H1 (cell line): ENCODE data around the gene MRTFA. TPM values are rescaled to one million over a fixed set of nuclear protein-coding genes. Genes with fewer than 3 reads are reported as not detected.

ENCODE experiments used
- CTCF ChIA-PET: fragments of 300-600 bp; sonication (Branson Sonifier 250); formaldehyde crosslinking; loops from one replicate; lab custom pipeline; 2021; ENCODE audit not compliant: partially characterized antibody; lab: Charles Lee
- POLR2A ChIA-PET: fragments of 300-600 bp; sonication (Branson Sonifier 250); formaldehyde crosslinking; loops from one replicate; lab custom pipeline; 2021; ENCODE audit warnings: inconsistent platforms; ENCODE audit not compliant: partially characterized antibody; lab: Charles Lee
- DNase-seq, 2 experiments: peaks; one replicate each; pipeline versions ENCODE4 v3.0.0 to v3.0.0-alpha.2; 2010 to 2022; ENCODE audit warnings: low spot score in 2 of 2, low read depth in 1 of 2, mixed read lengths in 1 of 2
- FAIRE-seq: peaks from 2 replicates; lab custom pipeline; 2011; peaks lifted over from hg19 to GRCh38; lab: Jason Lieb, UNC
- H2AFZ ChIP-seq: 2 replicates; pipeline ENCODE4 v1.8.1; 2012; ENCODE audit warnings: low read length, inconsistent platforms
- H2AK5ac ChIP-seq: 2 replicates; pipeline ENCODE4 v1.6.1; 2013; ENCODE audit warnings: low read depth, low read length
- H2BK120ac ChIP-seq: replicated peaks from 2 replicates; pipeline ENCODE3; 2013; ENCODE audit warnings: low read depth, low read length, inconsistent platforms
- H2BK12ac ChIP-seq: 2 replicates; pipeline ENCODE4 v1.6.1; 2013; ENCODE audit warnings: low read depth, low read length
- H2BK15ac ChIP-seq: 2 replicates; pipeline ENCODE4 v1.6.1; 2013; ENCODE audit warnings: low read length
- H2BK20ac ChIP-seq: 2 replicates; pipeline ENCODE4 v1.6.1; 2013; ENCODE audit warnings: low read length
- H2BK5ac ChIP-seq: 2 replicates; pipeline ENCODE4 v1.6.1; 2013; ENCODE audit warnings: low read depth, low read length
- H3K14ac ChIP-seq: 2 replicates; pipeline ENCODE4 v1.6.1; 2013; ENCODE audit warnings: inconsistent platforms; ENCODE audit not compliant: insufficient read length
- H3K18ac ChIP-seq: 2 replicates; pipeline ENCODE4 v1.6.1; 2013; ENCODE audit warnings: low read length; ENCODE audit errors: extremely low read depth
- H3K23ac ChIP-seq: 2 replicates; pipeline ENCODE4 v1.6.1; 2013; ENCODE audit warnings: inconsistent platforms; ENCODE audit not compliant: insufficient read length
- H3K23me2 ChIP-seq: 2 replicates; pipeline ENCODE4 v1.6.1; 2013; ENCODE audit warnings: low read depth, low read length
- H3K27ac ChIP-seq: 2 replicates; pipeline ENCODE4 v1.6.1; 2011; ENCODE audit warnings: low read depth, low read length, inconsistent platforms
- H3K27me3 ChIP-seq, 4 experiments: replicated peaks in 1 of 4; 1 replicate in 1 of 4; 2 replicates in 3 of 4; pipeline versions ENCODE4 v1.6.1 to v1.8.1; 2011 to 2013; ENCODE audit warnings: low read length in 3 of 4, mild to moderate bottlenecking in 3 of 4, inconsistent platforms in 2 of 4, mixed read lengths in 2 of 4, moderate library complexity in 1 of 4; ENCODE audit not compliant: control insufficient read depth in 3 of 4, insufficient read depth in 3 of 4; ENCODE audit errors: extremely low read depth in 1 of 4
- H3K36me3 ChIP-seq, 4 experiments: 2 replicates each; pipeline versions ENCODE4 v1.6.1 to v1.8.1; 2011 to 2013; ENCODE audit warnings: mild to moderate bottlenecking in 4 of 4, low read length in 3 of 4, moderate library complexity in 2 of 4, control low read depth in 1 of 4, inconsistent platforms in 1 of 4; ENCODE audit not compliant: insufficient read depth in 4 of 4, control insufficient read depth in 2 of 4
- H3K4ac ChIP-seq: replicated peaks from 2 replicates; pipeline ENCODE3; 2013; ENCODE audit warnings: low read length, low read depth, mixed read lengths, inconsistent platforms; ENCODE audit not compliant: insufficient read length
- H3K4me1 ChIP-seq, 4 experiments: replicated peaks in 1 of 4; 1 replicate in 1 of 4; 2 replicates in 3 of 4; pipeline versions ENCODE4 v1.6.1 to v1.8.1; 2011 to 2013; ENCODE audit warnings: low read length in 3 of 4, inconsistent platforms in 2 of 4, mixed read lengths in 1 of 4; ENCODE audit not compliant: insufficient read depth in 4 of 4, control insufficient read depth in 3 of 4
- H3K4me2 ChIP-seq, 2 experiments: 2 replicates each; pipeline versions ENCODE4 v1.6.1 to v1.8.1; 2011 to 2013; ENCODE audit warnings: low read depth in 2 of 2, low read length in 2 of 2, control low read depth in 1 of 2, inconsistent platforms in 1 of 2, mild to moderate bottlenecking in 1 of 2; ENCODE audit not compliant: insufficient read depth in 1 of 2
- H3K4me3 ChIP-seq, 4 experiments: fragments of 200-600, 300-600 bp in 1 of 4; sonication (generic), shearing (Covaris generic), sonication (Bioruptor Twin) in 1 of 4; 2 replicates each; pipeline versions ENCODE4 v1.5.1 to v1.8.1; 2011 to 2016; ENCODE audit warnings: low read length in 4 of 4, low read depth in 3 of 4, control low read depth in 2 of 4, inconsistent platforms in 2 of 4, mild to moderate bottlenecking in 2 of 4, mixed read lengths in 1 of 4, moderate library complexity in 1 of 4; ENCODE audit not compliant: insufficient read depth in 2 of 4; ENCODE audit errors: extremely low read depth in 1 of 4
- H3K56ac ChIP-seq: replicated peaks from 2 replicates; pipeline ENCODE3; 2013; ENCODE audit warnings: low read depth, mild to moderate bottlenecking, mixed read lengths, low read length, inconsistent platforms; ENCODE audit not compliant: insufficient read length
- H3K79me1 ChIP-seq: 2 replicates; pipeline ENCODE4 v1.6.1; 2013; ENCODE audit warnings: low read depth, low read length, control low read depth
- H3K79me2 ChIP-seq, 2 experiments: 2 replicates each; pipeline versions ENCODE4 v1.6.1 to v1.8.1; 2012 to 2013; ENCODE audit warnings: low read length in 2 of 2, mild to moderate bottlenecking in 2 of 2, inconsistent platforms in 1 of 2; ENCODE audit not compliant: insufficient read depth in 2 of 2, control insufficient read depth in 1 of 2
- H3K9ac ChIP-seq, 4 experiments: replicated peaks in 1 of 4; 1 replicate in 1 of 4; 2 replicates in 3 of 4; pipeline versions ENCODE4 v1.6.1 to v1.8.1; 2011 to 2013; ENCODE audit warnings: low read depth in 3 of 4, low read length in 3 of 4, control low read depth in 2 of 4, mild to moderate bottlenecking in 2 of 4, moderate library complexity in 2 of 4, inconsistent platforms in 1 of 4; ENCODE audit errors: extremely low read depth in 1 of 4
- H3K9me3 ChIP-seq, 2 experiments: 2 replicates each; pipeline versions ENCODE4 v1.6.1 to v1.8.1; 2012 to 2013; ENCODE audit warnings: mild to moderate bottlenecking in 2 of 2, moderate library complexity in 2 of 2, control low read depth in 1 of 2, inconsistent platforms in 1 of 2, low read depth in 1 of 2, low read length in 1 of 2, mixed read lengths in 1 of 2; ENCODE audit not compliant: insufficient read depth in 2 of 2
- H4K20me1 ChIP-seq, 2 experiments: replicated peaks in 1 of 2; 2 replicates each; pipeline versions ENCODE3 to v1.8.1; 2011 to 2013; ENCODE audit warnings: inconsistent platforms in 2 of 2, low read length in 2 of 2, mild to moderate bottlenecking in 1 of 2; ENCODE audit not compliant: insufficient read depth in 2 of 2, control insufficient read depth in 1 of 2
- H4K5ac ChIP-seq: 2 replicates; pipeline ENCODE4 v1.6.1; 2013; ENCODE audit warnings: low read length, low read depth, mixed read lengths, inconsistent platforms; ENCODE audit not compliant: insufficient read length
- H4K8ac ChIP-seq: 2 replicates; pipeline ENCODE4 v1.8.0; 2013; ENCODE audit warnings: mild to moderate bottlenecking, moderate library complexity, low read length, inconsistent platforms; ENCODE audit not compliant: insufficient read depth; ENCODE audit errors: extremely low read depth
- H4K91ac ChIP-seq: replicated peaks from 2 replicates; pipeline ENCODE3; 2013; ENCODE audit warnings: low read length, mixed read lengths, inconsistent platforms; ENCODE audit not compliant: insufficient read length
- BACH1 ChIP-seq: IDR thresholded peaks from 2 replicates; pipeline ENCODE4 v1.6.1; 2012; ENCODE audit warnings: low read length, improper control_type of control experiment
- BRCA1 ChIP-seq: IDR thresholded peaks from 2 replicates; pipeline ENCODE4 v1.6.1; 2012; ENCODE audit warnings: low read depth, low read length, improper control_type of control experiment
- EZH2 ChIP-seq: fragments of 200-600 bp; sonication (generic); IDR thresholded peaks from 2 replicates; pipeline ENCODE4 v1.7.1; 2012; ENCODE audit warnings: low read depth, mild to moderate bottlenecking, moderate library complexity, low read length, inconsistent platforms; ENCODE audit not compliant: severe bottlenecking
- KDM5A ChIP-seq: fragments of 200-600 bp; IDR thresholded peaks from 2 replicates; pipeline ENCODE4 v1.7.1; 2012; ENCODE audit warnings: mild to moderate bottlenecking, low read length, inconsistent platforms, mixed read lengths
- RAD21 ChIP-seq, 2 experiments: IDR thresholded peaks in 1 of 2; conservative IDR thresholded peaks in 1 of 2; 2 replicates each; pipeline ENCODE4 v1.6.1; 2011; ENCODE audit warnings: low read depth in 2 of 2, low read length in 2 of 2, improper control_type of control experiment in 1 of 2, inconsistent platforms in 1 of 2, mild to moderate bottlenecking in 1 of 2, moderate library complexity in 1 of 2
- TBP ChIP-seq: IDR thresholded peaks from 2 replicates; pipeline ENCODE4 v1.6.1; 2011; ENCODE audit warnings: low read depth, low read length, improper control_type of control experiment
- WGBS, 2 experiments: shearing (Covaris generic) in 1 of 2; methylation state at CpG; one replicate each; pipeline versions ENCODE4 v1.1.6 to v1.1.7; 2013 to 2015; ENCODE audit warnings: low lambda C conversion rate in 2 of 2, mixed read lengths in 2 of 2, inconsistent platforms in 1 of 2, low coverage in 1 of 2, missing lambda C conversion rate in 1 of 2; ENCODE audit not compliant: insufficient replicate concordance in 2 of 2, insufficient coverage in 1 of 2, insufficient read length in 1 of 2; ENCODE audit errors: extremely low coverage in 1 of 2, missing lambda C conversion rate in 1 of 2; 5-methylcytosine and 5-hydroxymethylcytosine counted together
- polyA plus RNA-seq, 7 experiments: library from polyadenylated mRNA; depleted of rRNA in 3 of 7; stranded (reverse) in 5 of 7; unstranded in 2 of 7; fragments of >200 nt in 5 of 7; fragments of 200-250 nt in 2 of 7; gene quantifications; 1 replicate in 5 of 7; 2 replicates in 1 of 7; 4 replicates in 1 of 7; pipeline versions ENCODE4 v1.2.1 to v1.2.3, GENCODE V29; 2011 to 2013; ENCODE audit warnings: missing spikeins in 2 of 7, mixed read lengths in 2 of 7
- total RNA-seq: library from RNA; stranded (reverse); fragmentation: NEBNext Ultra II Directional; extraction: Animal tissue kit (Norgen Biotek cat#: 25700); gene quantifications from 2 replicates; pipeline ENCODE4 v1.2.1, GENCODE V29; 2021
- TF ChIP-seq, protein P1 (sequence below), 3 experiments: IDR thresholded peaks; 1 replicate in 2 of 3; 2 replicates in 1 of 3; pipeline versions ENCODE4 v1.5.1 to v1.6.1; 2011; ENCODE audit warnings: low read length in 3 of 3, mild to moderate bottlenecking in 3 of 3, inconsistent platforms in 2 of 3, low read depth in 1 of 3, moderate library complexity in 1 of 3; ENCODE audit not compliant: insufficient read depth in 1 of 3; ENCODE audit errors: control extremely low read depth in 1 of 3

The MRTFA gene
- total and polyA plus RNA-seq, 2 of the 8 experiments (the other 6 are each of a cell fraction or from before 2014, with no cell fraction given) = 5.4 to 37.9 TPM

DNA sequence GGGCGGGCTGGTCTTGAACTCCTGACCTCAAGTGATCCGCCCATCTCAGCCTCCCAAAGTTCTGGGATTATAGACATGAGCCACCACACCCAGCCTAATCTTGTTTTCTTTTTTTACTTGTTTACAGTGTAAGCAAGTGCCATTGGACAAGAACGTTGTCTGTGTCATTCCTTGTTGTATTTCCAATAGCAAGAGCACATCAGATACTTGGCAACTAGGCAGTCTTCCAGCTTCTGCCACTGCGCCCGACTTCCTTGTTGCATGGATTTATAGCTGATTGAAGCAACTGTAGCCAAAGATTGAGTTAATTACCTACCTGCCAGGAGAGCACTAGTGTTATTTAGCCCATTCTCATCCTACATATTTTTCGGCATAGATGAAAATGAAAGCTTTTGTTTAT, 269.2 kb downstream of the MRTFA start:
- Histone ChIP-seq H2BK5ac (no peak overlapping the region), H3K27me3 (no peaks in the 10 kb centered on the region), H2BK120ac (no peak overlapping the region), H3K27ac (no peak overlapping the region), H3K79me2 (no peaks in the 10 kb centered on the region), H3K4me1 (peaks cover 0 to 3% (median 0%) of the 10 kb centered on the region in 4 experiments; a peak in 1 of 7 replicates), H3K9me3 (no peaks in the 10 kb centered on the region; a peak in 1 of 4 replicates), H3K18ac (no peak overlapping the region), H2AK5ac (no peak overlapping the region), H4K5ac (no peak overlapping the region), H3K4ac (no peak overlapping the region), H2BK15ac (no peak overlapping the region), H3K23me2 (peaks cover 4% of the 10 kb centered on the region; the same call in 1 of the 2 replicates), H3K79me1 (0 out of 2 replicates have a peak, but pooled peaks cover 2% of the 10 kb centered on the region), H2BK12ac (no peak overlapping the region), H2AFZ (no peak overlapping the region), H4K91ac (no peak overlapping the region), H2BK20ac (no peak overlapping the region), H4K8ac (no peak overlapping the region), H3K4me2 (no peak overlapping the region), H3K14ac (no peak overlapping the region), H3K36me3 (peaks cover 41 to 68% (median 54%) of the 10 kb centered on the region in 4 experiments), H3K4me3 (no peak overlapping the region), H3K56ac (no peak overlapping the region), H4K20me1 (peaks cover 0 to 3% of the 10 kb centered on the region in 2 experiments), H3K23ac (no peak overlapping the region), H3K9ac (no peak overlapping the region)
- 92% methylated on average over 6 of the region's 6 CpGs; no CpG with 5 or more reads in 1 of the 2 experiments for WGBS, 2 experiments
- ChIA-PET CTCF (interaction anchor here (1.2 to 4.4 kb wide), 2 partner anchors 20 to 112 kb away, joined by 3 to 18 read pairs; no protein-coding TSS in a partner anchor), POLR2A (interaction anchor here (1.2 to 1.7 kb wide), 4 partner anchors 9 to 29 kb away, joined by 3 to 12 read pairs (median 4); no protein-coding TSS in a partner anchor)
- FAIRE-seq (no peak), DNase-seq (no peak)
- no peak for TF ChIP-seq TBP
- no peak for TF ChIP-seq EZH2
- no peak for TF ChIP-seq BACH1
- no peak for TF ChIP-seq BRCA1
- TF ChIP-seq, protein P1, sequence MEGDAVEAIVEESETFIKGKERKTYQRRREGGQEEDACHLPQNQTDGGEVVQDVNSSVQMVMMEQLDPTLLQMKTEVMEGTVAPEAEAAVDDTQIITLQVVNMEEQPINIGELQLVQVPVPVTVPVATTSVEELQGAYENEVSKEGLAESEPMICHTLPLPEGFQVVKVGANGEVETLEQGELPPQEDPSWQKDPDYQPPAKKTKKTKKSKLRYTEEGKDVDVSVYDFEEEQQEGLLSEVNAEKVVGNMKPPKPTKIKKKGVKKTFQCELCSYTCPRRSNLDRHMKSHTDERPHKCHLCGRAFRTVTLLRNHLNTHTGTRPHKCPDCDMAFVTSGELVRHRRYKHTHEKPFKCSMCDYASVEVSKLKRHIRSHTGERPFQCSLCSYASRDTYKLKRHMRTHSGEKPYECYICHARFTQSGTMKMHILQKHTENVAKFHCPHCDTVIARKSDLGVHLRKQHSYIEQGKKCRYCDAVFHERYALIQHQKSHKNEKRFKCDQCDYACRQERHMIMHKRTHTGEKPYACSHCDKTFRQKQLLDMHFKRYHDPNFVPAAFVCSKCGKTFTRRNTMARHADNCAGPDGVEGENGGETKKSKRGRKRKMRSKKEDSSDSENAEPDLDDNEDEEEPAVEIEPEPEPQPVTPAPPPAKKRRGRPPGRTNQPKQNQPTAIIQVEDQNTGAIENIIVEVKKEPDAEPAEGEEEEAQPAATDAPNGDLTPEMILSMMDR (IDR thresholded peaks at IDR 0.05; ENCODE audit: control extremely low read depth in 1 of 3, insufficient read depth in 1 of 3, low read depth in 1 of 3, low read length in 3 of 3) = no peak
- TF ChIP-seq KDM5A = no peak
- no peak for TF ChIP-seq RAD21 (IDR thresholded peaks at IDR 0.05 in 1 of 2, conservative IDR thresholded peaks at IDR 0.05 in 1 of 2; ENCODE audit: low read depth in 2 of 2, low read length in 2 of 2)
